ENCODE results near the gene PTX3.

Gene PTX3

GRCh38 chr3:157423337-157423736 is 13.3 kb upstream of the PTX3 start:
- DNase-seq (ENCODE audit: low spot score): peak; percentile 23

GRCh38 chr3:157427901-157428300 is 8.7 kb upstream of the PTX3 start:
- DNase-seq (ENCODE audit: low spot score): no peak

GRCh38 chr3:157428853-157429252 is 7.8 kb upstream of the PTX3 start:
- DNase-seq (ENCODE audit: low spot score): no peak

- DNase-seq (ENCODE audit: low spot score): peak; percentile 26
These were observed 6.9 kb upstream of the PTX3 start for GRCh38 chr3:157429708-157430107.

- peak; percentile 38 for DNase-seq (ENCODE audit: low spot score)
These were observed 1.6 kb downstream of the PTX3 start for GRCh38 chr3:157438194-157438730.

- no peak for DNase-seq (ENCODE audit: low spot score)
These were observed 4.5 kb downstream of the PTX3 start for GRCh38 chr3:157441102-157441624.

- DNase-seq (ENCODE audit: low spot score): no peak
These were observed 6.1 kb downstream of the PTX3 start for GRCh38 chr3:157442729-157443128.

GRCh38 chr3:157443905-157444796 is 7.5 kb downstream of the PTX3 start:
- DNase-seq (ENCODE audit: low spot score): no peak

- no peak for DNase-seq (ENCODE audit: low spot score)
These were observed 8.1 kb downstream of the PTX3 start for GRCh38 chr3:157444797-157445184.

GRCh38 chr3:157445857-157446256 is 9.2 kb downstream of the PTX3 start:
- DNase-seq (ENCODE audit: low spot score): no peak

- DNase-seq (ENCODE audit: low spot score): no peak
These were observed 10.5 kb downstream of the PTX3 start for GRCh38 chr3:157447026-157447694.

- DNase-seq (ENCODE audit: low spot score): no peak
These were observed 15.4 kb downstream of the PTX3 start for GRCh38 chr3:157452097-157452496.

- no peak for DNase-seq (ENCODE audit: low spot score)
These were observed 17.2 kb downstream of the PTX3 start for GRCh38 chr3:157453824-157454223.

GRCh38 chr3:157459706-157460105 is 23.1 kb downstream of the PTX3 start:
- DNase-seq (ENCODE audit: low spot score): no peak

- DNase-seq (ENCODE audit: low spot score): peak; percentile 34
These were observed 23.6 kb downstream of the PTX3 start for GRCh38 chr3:157460253-157460652.

- no peak for DNase-seq (ENCODE audit: low spot score)
These were observed 27.2 kb downstream of the PTX3 start for GRCh38 chr3:157463816-157464215.

- no peak for DNase-seq (ENCODE audit: low spot score)
These were observed 27.7 kb downstream of the PTX3 start for GRCh38 chr3:157464321-157464720.

- no peak for DNase-seq (ENCODE audit: low spot score)
These were observed 29.1 kb downstream of the PTX3 start for GRCh38 chr3:157465741-157466140.

GRCh38 chr3:157467200-157467599 is 30.6 kb downstream of the PTX3 start:
- DNase-seq (ENCODE audit: low spot score): no peak

GRCh38 chr3:157469561-157470294 is 33.1 kb downstream of the PTX3 start:
- no peak for DNase-seq (ENCODE audit: low spot score)

GRCh38 chr3:157471064-157471463 is 34.4 kb downstream of the PTX3 start:
- no peak for DNase-seq (ENCODE audit: low spot score)

GRCh38 chr3:157472648-157473047 is 36.0 kb downstream of the PTX3 start:
- DNase-seq (ENCODE audit: low spot score): no peak
